HK-2 (cell line): ENCODE data around the gene PRR33.

ENCODE experiments used
- DNase-seq: peaks from one replicate; pipeline ENCODE4 v3.0.0-alpha.2; 2018; ENCODE audit not compliant: unreplicated experiment

PRR33 gene

DNA sequence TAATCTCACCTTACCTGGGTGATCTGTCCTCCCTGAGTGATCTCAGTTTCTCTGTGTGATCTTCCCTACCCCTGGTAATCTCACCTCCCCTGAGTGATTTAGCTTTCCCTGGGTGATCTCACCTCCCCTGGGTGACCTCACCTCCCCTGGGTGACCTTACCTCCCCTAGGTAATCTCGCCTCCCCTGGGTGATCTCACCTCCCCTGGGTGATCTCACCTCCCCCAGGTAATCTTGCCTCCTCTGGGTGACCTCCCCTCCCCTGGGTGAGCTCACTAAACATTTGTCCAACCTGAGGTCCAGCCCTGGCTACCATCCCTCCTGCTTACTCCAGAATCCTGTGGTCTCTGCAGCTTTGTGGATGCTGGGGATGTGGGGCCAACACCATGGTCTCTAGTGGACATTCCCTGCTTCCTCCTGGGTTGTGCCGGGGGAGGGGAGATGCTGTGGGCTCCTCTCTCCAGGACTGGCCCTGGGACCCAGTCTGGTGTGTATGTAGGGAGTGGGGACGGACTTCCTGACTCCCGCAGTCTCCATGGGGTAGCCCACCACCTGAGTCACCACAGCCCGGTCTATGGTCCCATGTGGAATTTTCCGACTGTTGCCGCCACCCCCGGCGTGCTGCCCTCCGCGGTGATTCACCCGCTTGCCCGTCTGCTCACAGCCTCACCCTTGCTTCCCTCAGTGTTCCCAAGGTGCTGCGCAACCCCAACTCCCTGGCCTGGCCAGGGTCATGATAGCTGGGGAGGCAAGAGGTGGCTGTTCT is 28.9 kb downstream of the PRR33 start:
- peak; percentile 62 for DNase-seq

DNA sequence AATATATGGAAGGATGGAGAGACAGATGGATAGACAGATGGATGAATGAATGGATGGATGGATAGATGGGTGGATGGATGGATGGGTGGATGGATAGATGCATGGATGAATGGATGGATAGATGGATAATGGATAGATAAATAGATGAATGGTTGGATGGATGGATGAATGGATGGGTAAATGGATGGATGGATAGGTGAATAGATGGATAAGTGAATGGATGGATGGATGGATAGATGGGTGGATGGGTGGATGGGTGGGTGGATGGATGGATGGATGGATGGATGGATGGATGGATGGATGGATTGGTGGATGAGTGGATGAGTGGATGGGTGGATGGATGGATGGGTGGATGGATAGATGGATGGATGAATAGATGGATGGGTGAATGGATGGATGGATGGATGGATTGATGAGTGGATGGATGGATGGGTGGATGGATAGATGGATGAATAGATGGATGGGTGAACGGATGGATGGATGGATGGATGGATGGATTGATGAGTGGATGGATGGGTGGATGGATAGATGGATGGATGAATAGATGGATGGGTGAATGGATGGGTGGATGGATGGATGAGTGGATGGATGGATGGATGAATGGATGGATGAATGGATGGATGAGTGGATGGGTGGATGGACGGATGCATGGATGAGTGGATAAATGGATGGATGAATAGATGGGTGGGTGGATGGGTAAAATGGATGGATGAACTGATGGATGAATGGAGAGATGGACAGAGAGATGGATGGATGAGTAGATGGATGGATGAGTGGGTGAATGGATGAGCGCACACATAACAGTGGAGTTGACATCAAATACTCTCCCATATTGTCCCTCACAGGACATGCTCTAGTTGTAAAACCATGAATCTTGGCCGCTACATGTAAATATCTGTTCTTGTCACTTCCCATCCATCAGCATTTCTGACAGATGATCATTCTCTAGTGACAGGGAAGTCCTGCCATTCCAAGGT is 30.0 kb downstream of the PRR33 start:
- DNase-seq: no peak

DNA sequence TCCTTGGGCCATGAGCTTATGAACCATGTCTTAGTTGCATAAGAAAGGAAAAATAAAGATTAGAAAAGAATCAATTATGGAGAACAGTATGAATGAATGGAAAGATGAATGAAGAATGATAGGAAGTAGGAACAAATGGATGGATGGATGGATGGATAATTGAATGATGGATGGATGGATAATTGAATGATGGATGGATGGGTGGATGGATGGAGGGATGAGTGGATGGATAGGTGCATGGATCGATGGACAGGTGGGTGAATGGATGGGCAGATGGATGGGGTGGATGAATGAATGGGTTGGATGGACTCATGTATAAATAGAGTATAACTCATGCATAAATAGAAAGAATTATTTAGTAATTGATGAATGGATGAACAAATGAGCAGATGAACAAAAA is 31.6 kb downstream of the PRR33 start:
- DNase-seq: no peak

DNA sequence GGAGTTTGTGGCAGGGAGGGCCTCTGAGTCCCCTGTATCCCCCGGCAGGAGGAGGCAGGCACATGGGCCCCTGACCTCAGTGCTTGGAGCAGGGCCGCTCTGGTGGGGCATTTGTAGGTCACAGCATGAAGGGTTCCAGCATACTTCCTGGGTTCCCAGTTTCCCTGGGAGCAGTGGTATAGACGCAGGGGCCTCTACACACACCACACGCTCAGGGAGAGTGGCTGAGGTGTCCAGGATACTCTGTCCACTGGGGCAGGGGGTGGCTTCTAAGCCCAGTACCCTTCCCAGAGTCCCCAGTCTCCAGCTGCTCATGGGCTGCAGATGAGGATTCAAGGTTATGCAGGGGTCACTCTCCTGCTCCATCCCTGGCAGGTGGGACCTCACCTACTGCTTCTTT is 32.7 kb downstream of the PRR33 start:
- no peak for DNase-seq

DNA sequence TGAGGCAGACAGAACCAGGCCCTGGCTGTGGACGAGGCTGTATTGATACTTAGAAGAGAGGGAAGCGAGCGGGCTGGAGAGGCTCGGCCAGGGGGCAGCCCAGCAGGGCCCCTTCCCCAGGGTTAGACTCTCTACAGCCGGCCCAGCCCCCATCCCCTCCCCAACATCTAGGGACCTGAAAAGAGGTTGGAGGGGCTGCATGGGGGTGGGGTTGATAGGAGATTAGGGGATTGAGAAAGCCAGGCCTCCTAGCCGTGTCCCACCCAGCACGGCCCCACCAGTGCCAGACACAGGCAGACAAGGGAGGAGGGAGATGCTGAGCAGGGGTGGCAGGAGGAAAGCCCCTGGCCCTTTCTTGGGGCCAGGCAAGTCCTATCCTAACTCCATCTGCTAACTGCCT is 33.1 kb downstream of the PRR33 start:
- no peak for DNase-seq

DNA sequence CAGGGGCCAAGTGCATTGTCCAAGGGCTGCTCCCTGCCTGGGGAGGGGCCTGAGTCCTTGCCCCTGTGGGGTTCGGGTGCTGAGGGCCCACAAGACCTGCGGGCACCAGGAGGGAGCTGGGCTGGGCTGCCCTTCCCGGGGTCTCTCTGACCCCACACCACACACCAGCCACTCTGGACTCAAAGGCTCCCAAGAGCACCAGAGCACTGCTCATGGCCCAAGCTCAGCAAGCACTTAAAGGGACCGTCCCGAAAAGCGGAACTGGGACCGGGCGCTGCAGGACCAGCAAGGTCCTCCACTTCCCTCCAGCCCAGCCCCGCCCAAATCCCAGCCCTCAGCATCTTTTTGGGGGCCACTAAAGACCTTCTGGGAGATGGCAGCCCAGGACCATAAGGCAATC is 33.5 kb downstream of the PRR33 start:
- no peak for DNase-seq

DNA sequence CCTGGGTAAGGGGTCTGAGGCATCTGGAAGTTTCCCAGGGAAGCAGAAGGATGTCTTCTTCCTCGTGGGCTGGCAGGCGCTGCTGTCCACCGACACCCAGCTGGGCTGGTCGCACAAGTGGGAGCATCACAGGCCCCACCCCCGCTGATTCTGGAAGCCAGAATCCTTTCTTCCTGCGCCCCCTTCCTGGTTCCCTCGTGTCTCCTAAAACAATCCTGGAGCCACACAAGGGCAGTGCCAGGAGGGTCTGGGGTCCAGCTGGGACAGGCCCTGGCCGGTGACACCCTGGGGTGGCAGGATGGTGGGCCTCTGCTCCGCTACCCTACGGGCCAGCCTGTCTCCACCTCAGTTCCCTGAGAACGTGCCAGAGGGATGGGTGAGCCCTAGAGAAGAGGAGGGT is 34.6 kb downstream of the PRR33 start:
- no peak for DNase-seq

DNA sequence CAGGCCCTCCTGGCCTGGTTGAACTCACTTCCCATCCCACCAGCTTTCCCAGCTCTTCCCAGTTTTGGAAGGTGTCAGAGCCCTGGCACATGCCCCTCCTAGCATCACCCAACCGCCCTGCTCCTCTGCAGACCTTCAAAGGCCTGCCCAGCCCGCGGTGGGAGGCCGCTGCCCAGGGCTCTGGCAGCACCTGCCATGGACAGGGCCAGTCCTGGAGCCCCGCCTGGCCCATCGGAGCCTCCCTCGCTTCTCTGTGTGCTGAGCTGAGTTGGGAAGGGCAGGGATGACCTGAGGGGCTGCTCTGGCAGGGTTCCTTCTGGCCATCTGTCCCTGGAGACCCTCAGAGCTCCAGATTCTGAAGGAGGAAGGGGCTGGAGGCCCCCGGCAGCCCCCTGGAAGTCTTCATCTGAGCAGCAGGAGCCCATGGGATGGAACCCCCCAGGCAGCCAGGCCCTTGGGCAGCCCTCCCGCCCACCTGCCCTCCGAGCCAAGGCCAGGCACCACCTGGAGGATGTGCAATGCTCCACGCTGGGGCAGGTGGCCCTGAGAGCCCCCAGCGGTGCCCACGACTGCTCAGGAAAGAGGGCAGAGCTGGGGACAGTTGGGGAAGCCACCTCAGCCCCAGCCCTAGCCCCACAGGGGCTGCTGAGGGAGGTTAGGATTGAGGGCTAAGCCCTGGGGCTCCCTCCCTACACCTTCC is 35.2 kb downstream of the PRR33 start:
- no peak for DNase-seq

DNA sequence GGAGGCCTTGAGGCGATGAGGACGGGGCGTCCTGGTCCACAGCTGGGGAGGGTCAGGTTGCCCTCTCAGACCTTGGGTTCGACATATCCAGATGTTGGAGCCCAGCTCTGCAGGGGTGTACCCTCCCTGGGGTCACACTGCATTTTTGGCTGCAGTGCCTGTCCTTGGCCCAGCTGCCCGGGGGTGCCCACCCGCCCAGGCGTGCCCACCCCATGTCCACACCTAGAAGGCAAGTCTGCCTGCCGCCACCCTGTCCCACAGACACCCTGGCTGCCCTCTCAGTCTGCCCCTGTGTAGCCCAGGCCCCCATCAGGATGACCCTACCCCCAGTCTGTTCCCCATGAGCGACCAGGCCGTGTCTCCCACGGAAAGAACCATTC is 35.8 kb downstream of the PRR33 start:
- no peak for DNase-seq

DNA sequence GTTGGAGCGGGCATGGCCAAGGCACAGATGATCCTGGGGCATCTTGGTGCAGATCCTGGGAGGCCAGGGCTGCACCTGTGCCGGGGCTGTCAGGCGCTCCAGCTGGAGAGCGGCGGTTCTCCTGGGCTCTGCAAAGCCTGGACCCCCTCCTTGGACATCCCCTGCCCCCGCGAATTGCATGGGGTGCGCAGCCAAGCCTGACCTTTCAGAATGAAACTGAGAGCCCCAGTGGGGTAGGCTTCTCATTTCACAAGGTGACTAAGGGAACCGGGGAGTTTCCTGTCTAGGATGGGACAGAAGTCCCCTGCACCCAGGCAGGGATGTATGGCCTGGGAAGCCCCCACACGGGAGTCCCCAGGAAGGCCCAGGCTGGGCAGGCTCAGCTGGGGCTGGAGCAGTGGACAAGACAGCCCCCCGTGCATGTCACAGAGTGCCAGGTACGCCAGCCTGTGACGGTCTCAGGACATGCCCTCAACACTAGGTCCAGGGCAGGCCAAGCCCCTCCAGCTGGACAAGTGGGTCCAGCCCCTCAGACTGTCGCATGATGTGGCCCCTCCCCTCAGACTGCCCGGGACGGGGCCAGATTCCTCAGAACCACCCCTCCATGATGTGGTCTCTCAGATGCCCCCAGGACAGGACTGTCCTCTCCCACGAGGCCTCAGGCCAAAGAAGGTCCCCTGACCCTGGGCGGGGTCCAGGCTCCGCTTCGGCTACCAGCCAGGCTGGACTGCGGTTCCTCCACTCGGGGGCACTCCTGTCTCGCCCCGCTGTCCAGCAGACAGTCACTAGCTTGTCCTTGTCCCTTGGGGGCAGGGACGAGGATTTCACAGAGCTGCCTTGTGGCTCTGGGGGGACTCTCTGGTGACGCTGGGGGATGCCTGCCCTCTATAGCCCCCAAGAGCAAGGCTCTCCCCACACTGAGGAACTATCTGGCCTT is 36.5 kb downstream of the PRR33 start:
- DNase-seq: no peak

DNA sequence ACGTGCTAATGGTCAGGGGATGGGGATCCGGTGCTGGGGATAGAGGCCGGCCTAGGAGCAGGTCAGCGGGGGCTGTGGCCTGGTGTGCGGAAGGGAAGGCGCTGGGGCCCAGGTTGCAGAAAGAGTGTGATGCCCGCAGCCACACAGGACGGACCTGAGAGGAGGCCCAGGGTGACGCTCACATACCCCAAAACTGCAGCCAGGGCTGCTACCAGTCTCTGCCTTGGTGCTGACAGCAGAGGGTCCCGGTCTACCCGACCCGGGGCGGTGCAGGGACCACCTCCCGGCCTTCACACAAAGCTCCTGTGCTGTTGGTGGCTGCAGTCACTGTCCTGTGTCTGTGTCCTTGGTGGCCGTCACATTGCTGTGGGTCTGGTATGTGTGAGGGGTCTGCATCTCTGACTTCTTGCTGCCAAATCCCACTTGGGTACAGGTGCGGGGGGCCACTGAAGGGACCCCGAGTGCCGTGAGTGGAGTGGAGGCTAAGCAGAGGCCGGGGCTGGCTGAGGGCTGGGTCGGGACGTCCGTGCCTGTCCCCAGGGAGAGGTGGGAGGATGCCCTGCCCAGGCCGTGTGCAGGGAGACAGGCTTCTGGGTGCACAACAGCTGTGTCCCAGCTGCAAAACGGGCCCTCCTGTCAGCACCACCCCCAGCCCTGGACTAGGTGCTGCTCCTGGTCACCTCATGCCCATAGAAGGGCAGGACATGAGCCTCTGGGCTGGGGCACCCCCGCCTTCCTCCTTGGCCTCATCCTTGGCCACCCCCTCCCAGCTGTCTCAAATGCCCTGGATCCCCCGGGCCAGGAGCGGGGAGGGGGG is 37.4 kb downstream of the PRR33 start:
- DNase-seq: no peak

DNA sequence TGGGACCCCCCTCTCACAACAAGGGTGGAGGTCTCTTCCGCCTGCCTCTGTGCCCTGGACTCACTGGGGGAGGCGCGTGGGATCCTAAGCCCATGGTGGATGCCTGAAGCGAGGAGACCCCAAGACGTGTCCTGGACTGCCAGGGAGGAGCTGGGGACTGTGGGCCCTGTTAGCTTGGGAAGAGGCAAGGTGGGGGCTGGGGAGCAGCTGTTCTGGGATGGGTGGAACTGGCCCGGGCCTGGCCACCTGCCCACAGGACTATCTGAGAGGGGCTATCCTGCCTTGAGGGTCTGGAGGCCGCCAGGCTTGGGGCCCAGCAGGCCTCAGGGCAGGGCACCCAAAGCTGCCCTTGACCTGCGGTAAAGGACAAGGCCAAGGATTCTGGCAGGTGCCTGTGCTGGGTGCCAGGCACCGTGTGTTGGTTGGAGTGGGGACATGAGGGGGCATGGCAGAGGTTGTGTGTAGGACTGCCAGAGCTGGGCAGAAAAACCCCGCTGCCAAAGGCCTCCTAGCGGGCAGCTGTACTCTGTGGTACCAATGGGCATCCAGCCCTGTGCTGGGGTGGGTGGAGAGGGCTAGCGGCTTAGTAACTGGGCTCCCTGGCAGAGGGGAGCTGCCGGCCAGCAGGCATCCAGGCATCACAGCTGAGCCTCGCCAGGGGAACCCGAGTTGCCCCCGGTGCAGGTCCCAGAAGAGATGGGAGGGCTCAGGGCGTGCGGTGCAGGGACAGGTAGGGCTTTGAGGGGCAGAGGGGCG is 38.1 kb downstream of the PRR33 start:
- no peak for DNase-seq

DNA sequence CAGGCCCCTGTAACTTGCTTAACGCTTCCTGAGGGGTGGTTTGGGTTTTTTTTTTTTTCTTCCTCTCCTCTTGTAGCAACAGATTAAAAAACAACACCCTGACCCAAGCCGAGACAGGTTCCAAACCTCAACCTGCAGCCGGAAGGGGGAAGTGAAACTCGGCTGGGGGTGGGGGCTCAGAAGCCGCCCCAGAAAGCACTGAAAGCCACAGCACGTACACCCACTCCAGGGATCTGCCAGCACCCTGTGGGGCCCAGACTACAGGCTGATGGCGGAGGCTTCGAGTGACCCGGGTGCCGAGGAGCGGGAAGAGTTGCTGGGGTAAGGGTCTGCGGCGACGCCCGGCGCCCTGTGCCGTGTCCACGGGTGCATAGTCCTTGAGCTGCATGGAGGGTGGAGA is 38.8 kb downstream of the PRR33 start, which contains the start of gene LSP1:
Gene LSP1, plus strand, starts transcription at position 208 of the 400 bp plus-strand sequence. Its CDS starts 61 bp downstream, at position 269.
- no peak for DNase-seq

DNA sequence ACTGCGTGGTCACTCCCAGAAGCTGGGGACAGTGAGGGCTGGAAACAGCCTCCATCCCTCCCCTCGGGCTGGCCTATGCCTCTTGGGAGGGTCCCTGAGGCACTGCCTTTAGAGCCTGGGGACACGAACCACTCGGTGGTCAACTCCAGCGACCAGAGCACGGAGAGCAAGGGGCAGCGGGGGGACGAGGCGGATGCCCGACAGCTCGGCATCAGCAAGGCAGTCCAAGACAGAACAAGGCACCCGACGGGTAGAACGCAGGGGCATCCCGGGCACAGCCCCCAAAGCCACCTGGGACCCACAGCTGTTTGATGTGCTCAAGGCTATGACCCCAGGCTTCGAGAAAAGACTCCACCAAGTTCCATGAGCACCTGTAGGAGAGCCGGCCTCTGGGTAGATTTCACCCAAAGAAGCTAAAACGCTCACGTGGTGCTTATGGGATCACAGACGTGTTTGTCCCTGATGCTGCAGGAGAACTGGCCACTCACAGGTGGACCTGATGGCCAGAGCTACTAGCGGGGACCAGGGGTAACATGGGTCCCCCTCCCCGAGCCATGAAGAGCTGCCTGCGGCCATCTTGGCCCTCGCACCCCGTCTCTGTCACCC is 39.3 kb downstream of the PRR33 start:
- DNase-seq: no peak

DNA sequence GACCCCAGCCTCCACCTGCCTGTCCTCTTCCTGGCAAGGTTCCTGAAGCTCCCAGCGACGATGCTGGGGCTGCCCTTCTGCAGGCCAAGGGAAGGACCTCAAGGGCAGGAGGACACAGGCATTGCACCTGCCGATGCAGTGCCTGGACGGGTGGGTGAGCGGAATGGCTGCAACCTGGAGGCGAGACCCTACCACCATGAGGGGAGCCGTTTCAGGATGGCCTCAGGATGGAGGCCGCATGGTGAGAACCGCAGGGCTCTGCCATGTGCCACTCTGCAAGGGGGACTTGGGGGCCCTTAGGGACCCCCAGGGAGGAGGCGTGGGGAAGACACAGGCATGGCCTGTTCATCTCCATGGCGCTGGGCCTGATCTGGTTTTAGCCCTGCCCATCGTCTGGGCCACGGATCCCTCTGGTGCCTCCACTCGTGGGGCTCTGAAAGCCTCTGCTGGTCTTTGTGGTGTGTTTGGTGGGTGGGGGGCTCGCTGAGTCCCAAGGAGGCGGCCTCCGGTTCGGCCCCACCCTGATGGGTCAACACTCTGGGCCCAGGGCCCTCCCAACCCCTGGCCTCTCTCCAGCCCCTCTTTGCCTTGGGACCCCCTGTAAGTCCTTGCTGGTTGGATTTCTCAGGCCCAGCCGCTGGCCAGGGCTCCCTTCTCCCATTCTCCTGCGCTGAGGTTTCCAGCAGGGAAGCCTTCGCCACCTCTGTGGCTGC is 40.1 kb downstream of the PRR33 start:
- DNase-seq: no peak

DNA sequence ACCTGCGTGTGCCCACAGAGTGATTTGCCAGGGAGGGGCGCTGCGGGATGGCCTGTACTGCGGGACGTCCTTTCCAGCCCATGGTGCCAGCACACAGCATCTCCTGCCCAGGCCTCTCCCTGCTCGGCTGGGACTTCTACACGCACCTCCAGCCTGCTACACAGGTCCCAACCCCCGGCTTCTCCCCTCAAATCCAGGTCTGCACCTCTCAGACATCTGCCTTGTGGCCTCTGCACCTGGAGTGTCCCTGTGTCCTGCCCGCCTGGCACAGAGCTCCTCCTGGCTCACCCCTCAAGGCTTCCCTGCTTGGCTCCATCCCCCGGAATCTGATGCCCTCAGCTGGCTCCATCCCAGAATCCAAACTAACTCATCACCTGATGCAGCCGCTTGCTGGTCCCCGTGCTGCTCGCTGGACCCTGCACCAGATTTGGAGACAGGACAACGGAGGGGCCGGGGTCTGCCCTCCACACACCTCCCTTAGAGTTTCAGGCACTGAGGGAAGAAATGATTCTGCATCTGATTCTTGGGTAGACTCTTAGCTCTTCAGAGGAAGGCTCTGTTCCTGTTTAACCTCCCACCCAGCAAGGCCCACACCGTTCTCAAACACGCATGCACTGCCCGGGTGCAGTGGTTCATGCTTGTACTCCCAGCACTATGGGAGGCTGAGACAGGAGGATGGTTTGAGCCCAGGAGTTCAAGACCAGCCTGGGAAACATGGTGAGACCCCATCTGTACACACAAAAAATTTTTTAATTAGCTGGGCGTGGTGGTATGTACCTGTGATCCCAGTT is 42.9 kb downstream of the PRR33 start:
- no peak for DNase-seq

DNA sequence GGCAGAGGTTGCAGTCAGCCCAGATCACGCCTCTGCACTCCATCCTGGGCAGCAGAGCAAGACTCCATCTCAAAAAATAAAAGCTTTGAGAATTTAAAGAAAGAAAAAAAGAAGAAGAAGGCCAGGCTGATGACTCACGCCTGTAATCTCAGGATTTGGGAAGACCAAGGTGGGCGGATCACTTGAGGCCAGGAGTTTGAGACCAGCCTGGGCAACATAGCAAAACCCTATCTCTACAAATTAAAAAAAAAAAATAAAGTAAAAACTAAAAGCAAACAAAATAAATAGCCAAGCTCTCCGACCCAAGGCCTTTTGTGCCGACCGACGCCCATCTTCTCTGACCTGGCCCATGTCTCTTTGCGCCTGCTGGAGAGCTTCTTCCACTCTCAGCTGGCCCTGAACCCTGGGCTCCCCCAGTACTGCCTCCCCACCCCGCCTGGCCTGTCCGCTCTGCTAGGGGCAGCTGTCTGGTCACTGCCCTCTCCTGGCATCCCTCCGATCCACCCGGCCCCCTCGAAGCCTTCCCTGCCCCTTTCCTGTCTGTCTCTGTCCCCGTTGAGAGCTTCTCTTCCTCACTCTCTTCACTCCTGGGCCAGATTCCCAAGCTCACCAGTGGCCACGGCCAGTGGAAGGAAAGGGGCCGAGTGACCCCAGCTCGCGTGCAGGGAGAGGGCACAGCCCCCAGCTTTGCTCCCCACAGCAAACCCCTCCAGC is 43.6 kb downstream of the PRR33 start:
- no peak for DNase-seq
